IMR-90 (cell line): Measurements from ENCODE around the gene RPL37. TPM values are rescaled to one million over a fixed set of nuclear protein-coding genes. Genes with fewer than 3 reads are reported as not detected.
"Not testable (repeated sequence)": the region's sequence is repeated elsewhere in the genome, so short reads cannot be mapped to it uniquely, and the experiment has no call there.

ENCODE experiments used
- ATAC-seq: fragments of 200-7000 bp; cut with Tn5 transposase; 2 replicates; pipeline ENCODE4 v1.9.1; 2020; ENCODE audit warnings: low read depth, mild to moderate bottlenecking, moderate library complexity
- BruUV-seq: library from RNA; stranded (reverse); fragments of 400-500 nt; replicated peaks from 2 replicates; lab custom pipeline; 2021; lab: Mats Ljungman, UMichigan
- CTCF ChIA-PET: fragments of 300-600 bp; formaldehyde crosslinking; extraction: SDS; loops from one replicate; lab custom pipeline; 2021; ENCODE audit warnings: antibody characterized with exemption; lab: Yijun Ruan, JAX
- POLR2A ChIA-PET: fragments of 300-600 bp; sonication (Branson Sonifier 250); formaldehyde crosslinking; loops from one replicate; lab custom pipeline; 2022; ENCODE audit warnings: antibody characterized with exemption; ENCODE audit not compliant: unreplicated experiment; lab: Charles Lee
- DNase-seq: peaks from one replicate; pipeline ENCODE4 v3.0.0; 2013
- H2AFZ ChIP-seq: replicated peaks from 2 replicates; pipeline ENCODE3; 2013; ENCODE audit warnings: low read length, mild to moderate bottlenecking; ENCODE audit not compliant: poor library complexity
- H2AK5ac ChIP-seq: 2 replicates; pipeline ENCODE4 v1.6.1; 2013; ENCODE audit warnings: low read depth, low read length, inconsistent platforms
- H2AK9ac ChIP-seq: replicated peaks from 2 replicates; pipeline ENCODE3; 2013; ENCODE audit warnings: mild to moderate bottlenecking, low read depth, low read length, moderate library complexity; ENCODE audit not compliant: poor library complexity
- H2BK120ac ChIP-seq: 2 replicates; pipeline ENCODE4 v1.6.1; 2013; ENCODE audit warnings: low read depth, low read length, inconsistent platforms
- H2BK15ac ChIP-seq: 3 replicates; pipeline ENCODE4 v1.6.1; 2013; ENCODE audit warnings: low read depth, low read length, inconsistent platforms
- H2BK20ac ChIP-seq: 2 replicates; pipeline ENCODE4 v1.6.1; 2013; ENCODE audit warnings: low read depth, mild to moderate bottlenecking, inconsistent platforms, low read length, moderate library complexity
- H2BK5ac ChIP-seq: 2 replicates; pipeline ENCODE4 v1.6.1; 2013; ENCODE audit warnings: mild to moderate bottlenecking, low read depth, low read length, inconsistent platforms; ENCODE audit not compliant: poor library complexity, severe bottlenecking
- H3K14ac ChIP-seq: replicated peaks from 2 replicates; pipeline ENCODE4 v1.6.1; 2013; ENCODE audit warnings: low read depth, low read length, inconsistent platforms
- H3K18ac ChIP-seq: 2 replicates; pipeline ENCODE4 v1.6.1; 2013; ENCODE audit warnings: low read depth, low read length, control low read depth
- H3K23ac ChIP-seq: 2 replicates; pipeline ENCODE4 v1.6.1; 2013; ENCODE audit warnings: low read depth, low read length, inconsistent platforms
- H3K27ac ChIP-seq: 2 replicates; pipeline ENCODE4 v1.5.1; 2013; ENCODE audit warnings: mild to moderate bottlenecking, control low read depth, low read length; ENCODE audit not compliant: insufficient read depth
- H3K27me3 ChIP-seq: 2 replicates; pipeline ENCODE4 v1.6.1; 2013; ENCODE audit warnings: low read length; ENCODE audit not compliant: control insufficient read depth, insufficient read depth
- H3K36me3 ChIP-seq: 2 replicates; pipeline ENCODE4 v1.6.1; 2013; ENCODE audit warnings: low read length, mixed read lengths; ENCODE audit not compliant: control insufficient read depth, insufficient read depth
- H3K4ac ChIP-seq: 2 replicates; pipeline ENCODE4 v1.6.1; 2013; ENCODE audit warnings: low read depth, low read length, inconsistent platforms
- H3K4me1 ChIP-seq: 2 replicates; pipeline ENCODE4 v1.6.1; 2013; ENCODE audit warnings: low read length, mixed read lengths; ENCODE audit not compliant: control insufficient read depth, insufficient read depth
- H3K4me2 ChIP-seq: 2 replicates; pipeline ENCODE4 v1.6.1; 2013; ENCODE audit warnings: low read depth, mild to moderate bottlenecking, control low read depth, low read length, moderate library complexity
- H3K4me3 ChIP-seq: 2 replicates; pipeline ENCODE4 v1.5.1; 2013; ENCODE audit warnings: low read depth, mild to moderate bottlenecking, control low read depth, low read length, moderate library complexity; ENCODE audit not compliant: insufficient read depth
- H3K56ac ChIP-seq: 2 replicates; pipeline ENCODE4 v1.6.1; 2013; ENCODE audit warnings: low read length, inconsistent platforms; ENCODE audit not compliant: insufficient read depth; ENCODE audit errors: extremely low read depth
- H3K79me1 ChIP-seq, 2 experiments: 2 replicates each; pipeline ENCODE4 v1.6.1; 2013; ENCODE audit warnings: low read length in 2 of 2, inconsistent platforms in 1 of 2, low read depth in 1 of 2
- H3K9ac ChIP-seq: 2 replicates; pipeline ENCODE4 v1.6.1; 2013; ENCODE audit warnings: low read depth, low read length, control low read depth
- H3K9me1 ChIP-seq: 2 replicates; pipeline ENCODE4 v1.6.1; 2013; ENCODE audit warnings: low read length, inconsistent platforms; ENCODE audit not compliant: insufficient read depth
- H3K9me3 ChIP-seq: 2 replicates; pipeline ENCODE4 v1.6.1; 2013; ENCODE audit warnings: low read length; ENCODE audit not compliant: control insufficient read depth, insufficient read depth
- H4K20me1 ChIP-seq: 2 replicates; pipeline ENCODE4 v1.6.1; 2013; ENCODE audit warnings: low read length, inconsistent platforms; ENCODE audit not compliant: insufficient read depth
- H4K5ac ChIP-seq: 2 replicates; pipeline ENCODE4 v1.6.1; 2013; ENCODE audit warnings: mild to moderate bottlenecking, low read depth, low read length, control low read depth
- H4K8ac ChIP-seq, 2 experiments: 2 replicates each; pipeline ENCODE4 v1.6.1; 2013; ENCODE audit warnings: low read depth in 2 of 2, low read length in 2 of 2, control low read depth in 1 of 2, inconsistent platforms in 1 of 2
- H4K91ac ChIP-seq: 2 replicates; pipeline ENCODE4 v1.6.1; 2013; ENCODE audit warnings: low read depth, low read length, inconsistent platforms; ENCODE audit not compliant: insufficient read depth
- whole genome bisulfite sequencing, 2 experiments: methylation state at CpG; one replicate each; pipeline versions ENCODE4 v1.1.5 to v1.1.7; 2013; ENCODE audit warnings: missing lambda C conversion rate in 2 of 2; ENCODE audit not compliant: insufficient read length in 1 of 2; ENCODE audit errors: extremely low coverage in 2 of 2; 5-methylcytosine and 5-hydroxymethylcytosine counted together
- dilution Hi-C: fragments of 300-500 bp; cut with HindIII; formaldehyde crosslinking; loops from one replicate; pipeline ENCODE4 v1.14.3; 2018; ENCODE audit warnings: low sequenced_read_pairs; ENCODE audit not compliant: unreplicated experiment
- in situ Hi-C: fragments of 300-500 bp; cut with MboI; formaldehyde crosslinking; loops from 3 replicates; pipeline ENCODE4 v1.14.3; 2019; ENCODE audit warnings: low sequenced_read_pairs, inconsistent platforms, mixed read lengths
- intact Hi-C: fragments of 100-400 bp; cut with micrococcal nuclease; formaldehyde crosslinking; loops from 2 replicates; pipeline ENCODE4 v1.10.0; 2022
- polyA plus RNA-seq, 3 experiments: library from polyadenylated mRNA; depleted of rRNA; stranded (reverse); fragments of >200 nt; gene quantifications; 2 replicates each; pipeline ENCODE4 v1.2.3, GENCODE V29; 2012; ENCODE audit warnings: low replicate concordance in 1 of 3
- total RNA-seq: library from RNA; depleted of rRNA; stranded (reverse); fragments of >200 nt; gene quantifications from 2 replicates; pipeline ENCODE4 v1.2.3, GENCODE V29; 2012

RPL37 gene
- total and polyA plus RNA-seq, 2 of the 4 experiments (the other 2 are of a cell fraction), result 35.3 to 294 TPM

GRCh38 chr5:40786664-40787063 is 48.4 kb downstream of the RPL37 start:
- H3K27ac ChIP-seq, H2BK15ac ChIP-seq, dilution Hi-C loops, H2BK5ac ChIP-seq, H3K4me2 ChIP-seq, DNase-seq, H2AFZ ChIP-seq, H3K27me3 ChIP-seq, H3K36me3 ChIP-seq, H3K4ac ChIP-seq, H4K91ac ChIP-seq, H4K8ac ChIP-seq, H2AK9ac ChIP-seq, ATAC-seq, H3K56ac ChIP-seq, H3K4me3 ChIP-seq, H3K4me1 ChIP-seq, H3K9me3 ChIP-seq, H3K18ac ChIP-seq, H3K23ac ChIP-seq, BruUV-seq, H3K14ac ChIP-seq, H2AK5ac ChIP-seq, H2BK120ac ChIP-seq, H2BK20ac ChIP-seq, H3K9me1 ChIP-seq, H4K5ac ChIP-seq, intact Hi-C loops, in situ Hi-C loops, H3K9ac ChIP-seq: not testable (repeated sequence)
- ChIA-PET POLR2A (interaction anchor here (0.6 kb wide), 1 partner anchor 183 kb away, joined by 5 read pairs; no protein-coding TSS in a partner anchor), CTCF (interaction anchor here (0.6 kb wide), 2 partner anchors 45 to 509 kb away, joined by 3 to 7 read pairs; no protein-coding TSS in a partner anchor)
- Histone ChIP-seq H4K20me1 (peaks cover 95% of the 10 kb centered on the region), H3K79me1 (peaks cover 0 to 46% of the 10 kb centered on the region in 2 experiments; a peak in 3 of 4 replicates)
- no CpG with 5 or more reads among the region's 3 CpGs for whole genome bisulfite sequencing, 2 experiments
